Measurements from ENCODE around the gene B4GALT3.

B4GALT3 gene

DNA sequence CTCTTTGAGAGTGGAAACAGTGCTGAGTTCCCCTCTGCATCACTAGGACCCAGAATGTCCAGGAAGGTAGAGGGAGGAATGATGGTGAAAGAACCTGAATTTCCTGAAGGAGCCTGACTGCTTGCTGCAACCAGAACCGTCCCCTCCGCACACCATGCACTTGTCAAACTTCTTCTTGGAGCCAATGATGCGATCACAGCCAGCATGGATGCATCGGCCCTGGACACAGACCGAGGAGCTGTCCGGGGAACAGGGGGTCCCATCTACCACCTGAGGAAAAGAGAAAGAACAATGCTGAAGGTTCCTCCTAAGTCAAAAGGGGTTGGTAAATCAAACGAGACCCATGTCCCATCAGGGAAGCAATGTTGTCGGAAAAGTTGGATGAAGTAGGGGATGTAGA is 14.7 kb upstream of the B4GALT3 start:
- peak; percentile 41 to 45 for DNase-seq (ENCODE audit: low read depth in 1 of 2, low spot score in 1 of 2)
- in situ Hi-C loops (cut with HindIII; ENCODE audit: low pct_unique_long_range_greater_than_20kb, low sequenced_read_pairs): no loop called here
- no peak for TF ChIP-seq JUND (IDR thresholded peaks at IDR 0.05; ENCODE audit: low read depth)

GRCh38 chr1:161190962-161191521 is 13.7 kb upstream of the B4GALT3 start:
- in situ Hi-C loops (cut with HindIII; ENCODE audit: low pct_unique_long_range_greater_than_20kb, low sequenced_read_pairs): no loop called here
- no peak for TF ChIP-seq JUND (IDR thresholded peaks at IDR 0.05; ENCODE audit: low read depth)

GRCh38 chr1:161189036-161189435 is 11.7 kb upstream of the B4GALT3 start:
- DNase-seq (ENCODE audit: low read depth in 1 of 2, low spot score in 1 of 2): no peak
- no peak for TF ChIP-seq JUND (IDR thresholded peaks at IDR 0.05; ENCODE audit: low read depth)
- in situ Hi-C loops (cut with HindIII; ENCODE audit: low pct_unique_long_range_greater_than_20kb, low sequenced_read_pairs): no loop called here

More at GRCh38 chr1:161190962-161191521, 13.7 kb upstream of the B4GALT3 start:
- no peak for DNase-seq (ENCODE audit: low read depth in 1 of 2, low spot score in 1 of 2)

DNA sequence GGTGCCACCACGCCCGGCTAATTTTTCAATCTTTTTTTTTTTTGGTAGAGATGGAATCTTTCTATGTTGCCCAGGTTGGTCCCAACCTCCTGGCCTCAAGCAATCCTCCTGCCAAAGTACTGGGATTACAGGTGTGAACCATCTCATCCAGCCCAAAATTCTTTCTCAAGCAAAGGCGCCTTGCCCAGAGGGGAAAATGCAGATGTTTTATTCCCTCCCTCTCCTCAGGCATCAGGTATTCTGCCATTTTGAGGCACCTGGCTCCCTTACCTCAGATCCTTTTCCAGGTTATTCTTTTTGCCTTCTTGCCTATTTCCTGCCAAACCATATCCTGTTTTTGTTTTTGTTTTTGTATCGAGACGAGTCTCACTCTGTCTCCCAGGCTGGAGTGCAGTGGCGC is 11.1 kb upstream of the B4GALT3 start:
- no peak for TF ChIP-seq JUND (IDR thresholded peaks at IDR 0.05; ENCODE audit: low read depth)
- no peak for DNase-seq (ENCODE audit: low read depth in 1 of 2, low spot score in 1 of 2)
- in situ Hi-C loops (cut with HindIII; ENCODE audit: low pct_unique_long_range_greater_than_20kb, low sequenced_read_pairs): no loop called here

GRCh38 chr1:161187311-161187710 is 10.0 kb upstream of the B4GALT3 start:
- in situ Hi-C loops (cut with HindIII; ENCODE audit: low pct_unique_long_range_greater_than_20kb, low sequenced_read_pairs): no loop called here
- TF ChIP-seq JUND (IDR thresholded peaks at IDR 0.05; ENCODE audit: low read depth): no peak
- no peak for DNase-seq (ENCODE audit: low read depth in 1 of 2, low spot score in 1 of 2)

DNA sequence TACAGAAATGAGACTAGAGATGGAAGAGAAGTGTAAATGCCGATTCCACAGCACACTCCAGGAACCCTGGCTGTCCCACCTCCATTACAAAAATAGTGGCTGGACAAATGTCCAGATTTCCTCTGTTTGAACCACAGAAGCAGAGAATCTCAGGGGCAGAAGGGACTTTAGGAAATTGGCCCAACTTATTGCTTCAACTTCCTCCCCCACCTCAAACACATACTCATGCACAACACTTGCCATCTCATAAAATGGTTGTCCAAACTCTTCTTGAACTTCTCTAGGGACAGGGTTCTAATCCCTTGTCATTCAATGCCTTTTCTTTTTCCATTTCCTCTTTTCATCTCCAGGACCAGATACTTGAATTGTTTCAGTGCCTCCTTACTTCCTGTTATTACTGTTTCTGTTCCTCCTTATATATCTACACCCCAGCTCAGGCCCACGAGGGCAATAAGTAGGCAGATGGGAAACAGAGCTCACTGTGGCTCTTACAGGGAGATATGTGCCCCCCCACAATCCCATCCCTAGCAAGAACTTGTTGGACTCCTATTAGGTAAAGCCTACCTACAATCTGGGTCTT is 8.5 kb upstream of the B4GALT3 start:
- no peak for TF ChIP-seq JUND (IDR thresholded peaks at IDR 0.05; ENCODE audit: low read depth)
- no peak for DNase-seq (ENCODE audit: low read depth in 1 of 2, low spot score in 1 of 2)
- in situ Hi-C loops (cut with HindIII; ENCODE audit: low pct_unique_long_range_greater_than_20kb, low sequenced_read_pairs): no loop called here

DNA sequence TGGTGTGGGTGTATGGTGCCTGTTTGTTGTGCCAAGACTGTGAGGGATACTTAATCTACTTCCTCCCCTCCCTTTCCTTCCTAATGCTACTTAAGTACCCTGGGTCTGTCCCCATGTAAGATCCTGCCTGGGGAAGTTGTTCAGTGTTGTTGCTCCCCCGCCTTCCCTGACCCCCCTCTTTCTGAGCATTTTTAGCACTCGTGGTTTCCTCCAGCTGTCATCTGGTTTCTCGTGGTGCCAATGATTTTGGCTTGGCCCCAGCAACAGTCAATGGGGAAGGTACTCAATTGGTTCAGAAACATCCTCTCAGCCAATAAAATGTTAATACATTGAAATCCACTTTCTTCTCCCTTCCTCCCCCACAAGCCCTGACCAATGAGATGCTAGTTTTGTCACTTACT is 8.0 kb upstream of the B4GALT3 start:
- no peak for TF ChIP-seq JUND (IDR thresholded peaks at IDR 0.05; ENCODE audit: low read depth)
- in situ Hi-C loops (cut with HindIII; ENCODE audit: low pct_unique_long_range_greater_than_20kb, low sequenced_read_pairs): no loop called here
- DNase-seq (ENCODE audit: low read depth in 1 of 2, low spot score in 1 of 2): peak in 1 of 2 experiments; percentile 63

DNA sequence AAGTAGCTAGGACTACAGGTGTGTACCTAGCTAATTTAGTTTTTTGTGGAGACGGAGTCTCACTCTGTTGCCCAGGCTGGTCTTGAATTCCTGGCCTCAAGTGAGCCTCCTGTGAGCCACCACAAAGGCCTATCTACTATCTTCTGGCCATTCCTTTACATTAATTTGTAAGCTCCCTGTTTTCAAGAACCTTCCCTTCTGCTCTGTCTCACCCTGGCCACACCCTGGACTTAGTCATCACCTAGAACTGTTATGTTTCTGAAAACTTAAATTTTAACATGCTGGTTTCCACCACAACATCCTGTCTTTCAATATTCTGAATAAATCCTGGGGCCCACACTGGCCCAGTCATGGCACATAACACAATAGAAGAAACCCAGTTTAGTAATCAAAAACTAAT is 4.9 kb upstream of the B4GALT3 start:
- DNase-seq (ENCODE audit: low read depth in 1 of 2, low spot score in 1 of 2): no peak
- no peak for TF ChIP-seq JUND (IDR thresholded peaks at IDR 0.05; ENCODE audit: low read depth)
- in situ Hi-C loops (cut with HindIII; ENCODE audit: low pct_unique_long_range_greater_than_20kb, low sequenced_read_pairs): no loop called here

DNA sequence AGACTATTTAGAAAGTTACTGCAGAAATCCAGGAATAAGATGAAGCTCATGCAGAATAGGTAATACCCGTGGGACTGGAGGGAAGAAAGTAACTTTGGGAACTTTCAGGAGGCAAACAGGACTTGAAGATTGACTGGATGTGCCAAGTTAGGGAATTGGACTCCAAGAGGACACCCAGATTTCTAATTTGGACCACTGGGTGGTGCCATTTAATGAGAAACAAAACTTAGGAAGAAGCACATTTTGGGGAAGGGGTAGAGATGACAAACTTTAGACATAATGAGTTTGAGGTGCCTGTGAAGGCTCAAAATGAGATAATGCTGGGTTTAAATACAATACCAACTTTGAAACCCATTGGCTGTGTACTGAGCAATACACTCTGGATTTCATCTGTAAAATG is 3.3 kb upstream of the B4GALT3 start:
- DNase-seq (ENCODE audit: low read depth in 1 of 2, low spot score in 1 of 2): peak in 1 of 2 experiments; percentile 56
- in situ Hi-C loops (cut with HindIII; ENCODE audit: low pct_unique_long_range_greater_than_20kb, low sequenced_read_pairs): no loop called here
- no peak for TF ChIP-seq JUND (IDR thresholded peaks at IDR 0.05; ENCODE audit: low read depth)

DNA sequence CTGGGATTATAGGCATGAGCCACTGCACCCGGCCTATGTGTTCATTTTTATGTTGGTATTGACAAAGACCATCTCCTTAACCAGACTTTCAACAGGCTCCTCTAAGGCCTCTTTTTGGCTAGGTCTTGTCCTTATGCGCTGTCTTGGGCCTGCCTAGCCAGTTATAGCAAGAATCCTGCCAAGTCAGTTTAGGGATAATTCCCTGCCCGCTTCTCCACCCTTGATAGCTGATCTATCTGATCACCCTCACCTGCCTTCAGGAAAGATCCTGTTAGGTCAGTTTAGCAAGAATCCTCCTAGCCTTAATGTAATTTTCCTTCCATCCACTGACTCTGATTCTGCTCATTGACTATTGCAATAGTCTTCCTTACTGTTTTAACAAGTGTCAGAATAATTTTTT is 2.4 kb upstream of the B4GALT3 start:
- in situ Hi-C loops (cut with HindIII; ENCODE audit: low pct_unique_long_range_greater_than_20kb, low sequenced_read_pairs): no loop called here
- no peak for TF ChIP-seq JUND (IDR thresholded peaks at IDR 0.05; ENCODE audit: low read depth)
- DNase-seq (ENCODE audit: low read depth in 1 of 2, low spot score in 1 of 2): peak in 1 of 2 experiments; percentile 72

DNA sequence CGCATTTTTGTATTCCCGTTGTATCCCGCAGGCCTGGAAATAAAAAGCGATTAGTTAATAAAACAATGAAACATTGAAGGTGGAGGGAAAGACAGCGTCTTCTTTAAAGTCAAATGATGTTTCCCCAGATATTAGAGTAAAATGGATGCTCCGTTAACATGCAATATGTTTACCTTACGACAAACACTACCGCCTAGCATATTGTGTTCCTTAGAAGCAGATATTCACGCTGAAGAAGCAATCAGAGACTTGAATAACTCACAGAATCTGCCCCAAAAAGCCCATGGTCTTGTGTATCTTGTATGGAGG is 583 bp upstream of the B4GALT3 start:
- no peak for TF ChIP-seq JUND (IDR thresholded peaks at IDR 0.05; ENCODE audit: low read depth)
- in situ Hi-C loops (cut with HindIII; ENCODE audit: low pct_unique_long_range_greater_than_20kb, low sequenced_read_pairs): no loop called here
- no peak for DNase-seq (ENCODE audit: low read depth in 1 of 2, low spot score in 1 of 2)

GRCh38 chr1:161176468-161177111 is 717 bp downstream of the B4GALT3 start:
- TF ChIP-seq JUND (IDR thresholded peaks at IDR 0.05; ENCODE audit: low read depth): no peak
- no peak for DNase-seq (ENCODE audit: low read depth in 1 of 2, low spot score in 1 of 2)
- in situ Hi-C loops (cut with HindIII; ENCODE audit: low pct_unique_long_range_greater_than_20kb, low sequenced_read_pairs): no loop called here

- TF ChIP-seq JUND (IDR thresholded peaks at IDR 0.05; ENCODE audit: low read depth): no peak
- no peak for DNase-seq (ENCODE audit: low read depth in 1 of 2, low spot score in 1 of 2)
- in situ Hi-C loops (cut with HindIII; ENCODE audit: low pct_unique_long_range_greater_than_20kb, low sequenced_read_pairs): no loop called here
Observed at GRCh38 chr1:161175771-161176453, 1.4 kb downstream of the B4GALT3 start.
